Karpas-422 (cell line): ENCODE data around the gene SCN4A. TPM values are rescaled to one million over a fixed set of nuclear protein-coding genes. Genes with fewer than 3 reads are reported as not detected.

Source experiments
- DNase-seq: peaks from one replicate; pipeline ENCODE4 v3.0.0-alpha.2; 2015
- H2AFZ ChIP-seq: fragments of 200-600 bp; sonication (generic); 2 replicates; pipeline ENCODE4 v1.6.1; 2014; ENCODE audit warnings: antibody characterized with exemption, low read length, mixed read lengths
- H3K27ac ChIP-seq: fragments of 200-600 bp; sonication (generic); 2 replicates; pipeline ENCODE4 v1.5.1; 2014; ENCODE audit warnings: mild to moderate bottlenecking, low read length, moderate library complexity
- H3K27me3 ChIP-seq: fragments of 200-600 bp; sonication (generic); 2 replicates; pipeline ENCODE4 v1.6.1; 2014; ENCODE audit warnings: low read length, mixed read lengths
- H3K36me3 ChIP-seq: fragments of 200-600 bp; sonication (generic); 2 replicates; pipeline ENCODE4 v1.6.1; 2014; ENCODE audit warnings: low read length, mixed read lengths; ENCODE audit not compliant: insufficient read depth
- H3K4me1 ChIP-seq: fragments of 200-600 bp; sonication (generic); 2 replicates; pipeline ENCODE4 v1.6.1; 2014; ENCODE audit warnings: mild to moderate bottlenecking, low read length, mixed read lengths
- H3K4me2 ChIP-seq: fragments of 200-600 bp; sonication (generic); 2 replicates; pipeline ENCODE4 v1.6.1; 2014; ENCODE audit warnings: low read length, low read depth, mild to moderate bottlenecking; ENCODE audit not compliant: poor library complexity, severe bottlenecking
- H3K4me3 ChIP-seq: fragments of 200-600 bp; sonication (generic); 2 replicates; pipeline ENCODE4 v1.5.1; 2014; ENCODE audit warnings: mild to moderate bottlenecking, antibody characterized with exemption, low read length, mixed read lengths
- H3K79me2 ChIP-seq: fragments of 200-600 bp; sonication (generic); 2 replicates; pipeline ENCODE4 v1.6.1; 2014; ENCODE audit warnings: mild to moderate bottlenecking, low read length, mixed read lengths
- H3K9ac ChIP-seq: fragments of 200-600 bp; sonication (generic); 2 replicates; pipeline ENCODE4 v1.6.0; 2014; ENCODE audit warnings: low read length
- H3K9me2 ChIP-seq: fragments of 200-600 bp; sonication (generic), shearing (Covaris generic); replicated peaks from 2 replicates; pipeline ENCODE4 v1.6.0; 2014; ENCODE audit warnings: mild to moderate bottlenecking, low read length, moderate library complexity; ENCODE audit not compliant: insufficient read depth
- H3K9me3 ChIP-seq: fragments of 300-700, 200-600 bp; sonication (generic); 2 replicates; pipeline ENCODE4 v1.6.1; 2014; ENCODE audit warnings: low read length, mixed read lengths
- H4K20me1 ChIP-seq: fragments of 200-600 bp; sonication (generic); 2 replicates; pipeline ENCODE4 v1.6.1; 2014; ENCODE audit warnings: mild to moderate bottlenecking, antibody characterized with exemption, low read length, low read depth; ENCODE audit not compliant: insufficient read depth
- total RNA-seq: library from RNA; depleted of rRNA; stranded (reverse); fragments of >200 nt; shearing (Covaris generic); gene quantifications from 2 replicates; pipeline ENCODE4 v1.2.3, GENCODE V29; 2014; ENCODE audit warnings: low replicate concordance

Gene SCN4A
- total RNA-seq, 1 experiment from 2014 or later, result 0.07 TPM

GRCh38 chr17:64004903-64005733 is 32.4 kb upstream of the SCN4A start:
- Histone ChIP-seq H3K4me2 (no peak overlapping the region), H3K79me2 (no peaks in the 10 kb centered on the region), H4K20me1 (no peaks in the 10 kb centered on the region), H3K9me3 (no peaks in the 10 kb centered on the region), H3K4me3 (no peak overlapping the region), H3K36me3 (no peaks in the 10 kb centered on the region), H3K27ac (no peak overlapping the region), H3K9ac (no peak overlapping the region), H3K27me3 (no peaks in the 10 kb centered on the region), H3K4me1 (no peaks in the 10 kb centered on the region), H3K9me2 (no peaks in the 10 kb centered on the region), H2AFZ (no peak overlapping the region)
- DNase-seq, result no peak

GRCh38 chr17:64004218-64004770 is 31.6 kb upstream of the SCN4A start:
- Histone ChIP-seq H2AFZ (no peak overlapping the region), H3K36me3 (no peaks in the 10 kb centered on the region), H3K4me3 (no peak overlapping the region), H3K27me3 (no peaks in the 10 kb centered on the region), H3K79me2 (no peaks in the 10 kb centered on the region), H3K4me2 (no peak overlapping the region), H4K20me1 (no peaks in the 10 kb centered on the region), H3K9me2 (no peaks in the 10 kb centered on the region), H3K9ac (no peak overlapping the region), H3K9me3 (no peaks in the 10 kb centered on the region), H3K27ac (no peak overlapping the region), H3K4me1 (no peaks in the 10 kb centered on the region)
- no peak for DNase-seq

- Histone ChIP-seq H3K4me2 (no peak overlapping the region), H3K9ac (no peak overlapping the region), H3K9me2 (no peaks in the 10 kb centered on the region), H4K20me1 (no peaks in the 10 kb centered on the region), H3K4me1 (peaks cover 3% of the 10 kb centered on the region; the same call in 1 of the 2 replicates), H3K79me2 (no peaks in the 10 kb centered on the region), H3K9me3 (no peaks in the 10 kb centered on the region), H3K4me3 (no peak overlapping the region), H2AFZ (no peak overlapping the region), H3K36me3 (no peaks in the 10 kb centered on the region), H3K27me3 (no peaks in the 10 kb centered on the region), H3K27ac (no peak overlapping the region)
- DNase-seq, result no peak
Measured at GRCh38 chr17:64003526-64004121, 30.9 kb upstream of the SCN4A start.

- Histone ChIP-seq H3K4me1 (peaks cover 10% of the 10 kb centered on the region), H3K27me3 (0 out of 2 replicates have a peak, but pooled peaks cover under 1% of the 10 kb centered on the region), H3K9me2 (no peaks in the 10 kb centered on the region), H3K9me3 (no peaks in the 10 kb centered on the region), H3K27ac (no peak overlapping the region), H3K36me3 (no peaks in the 10 kb centered on the region), H3K4me2 (no peak overlapping the region), H2AFZ (no peak overlapping the region), H4K20me1 (no peaks in the 10 kb centered on the region), H3K79me2 (no peaks in the 10 kb centered on the region), H3K4me3 (no peak overlapping the region), H3K9ac (no peak overlapping the region)
- no peak for DNase-seq
Measured at GRCh38 chr17:64002658-64003525, 30.2 kb upstream of the SCN4A start.

- no peak for DNase-seq
- Histone ChIP-seq H3K9me2 (no peaks in the 10 kb centered on the region), H3K9me3 (no peaks in the 10 kb centered on the region), H2AFZ (no peak overlapping the region), H3K27me3 (0 out of 2 replicates have a peak, but pooled peaks cover 2% of the 10 kb centered on the region), H3K4me1 (peaks cover 11% of the 10 kb centered on the region), H3K79me2 (no peaks in the 10 kb centered on the region), H3K4me2 (no peak overlapping the region), H3K27ac (no peak overlapping the region), H3K9ac (no peak overlapping the region), H4K20me1 (no peaks in the 10 kb centered on the region), H3K4me3 (no peak overlapping the region), H3K36me3 (no peaks in the 10 kb centered on the region)
Measured at GRCh38 chr17:64001763-64002529, 29.2 kb upstream of the SCN4A start.

GRCh38 chr17:64001091-64001579 is 28.4 kb upstream of the SCN4A start:
- no peak for DNase-seq
- no peak overlapping the region for H3K4me2 ChIP-seq

GRCh38 chr17:63999680-64000531 is 27.2 kb upstream of the SCN4A start:
- 0 out of 2 replicates have a peak, but pooled peaks cover 2% of the 10 kb centered on the region for H3K27me3 ChIP-seq
- no peak overlapping the region for H3K27ac ChIP-seq
- H3K9me3 ChIP-seq, result no peaks in the 10 kb centered on the region
- no peaks in the 10 kb centered on the region for H3K79me2 ChIP-seq
- no peak overlapping the region for H2AFZ ChIP-seq
- no peaks in the 10 kb centered on the region for H3K9me2 ChIP-seq
- no peak overlapping the region for H3K4me3 ChIP-seq
- peaks cover 11% of the 10 kb centered on the region for H3K4me1 ChIP-seq
- H3K36me3 ChIP-seq, result no peaks in the 10 kb centered on the region
- H4K20me1 ChIP-seq, result no peaks in the 10 kb centered on the region
- DNase-seq, result no peak
- no peak overlapping the region for H3K4me2 ChIP-seq
- no peak overlapping the region for H3K9ac ChIP-seq

More at GRCh38 chr17:64001091-64001579, 28.4 kb upstream of the SCN4A start:
- no peaks in the 10 kb centered on the region for H3K9me2 ChIP-seq
- peaks cover 11% of the 10 kb centered on the region for H3K4me1 ChIP-seq
- H3K27ac ChIP-seq, result no peak overlapping the region
- 0 out of 2 replicates have a peak, but pooled peaks cover 2% of the 10 kb centered on the region for H3K27me3 ChIP-seq
- H3K9me3 ChIP-seq, result no peaks in the 10 kb centered on the region
- H3K36me3 ChIP-seq, result no peaks in the 10 kb centered on the region
- no peak overlapping the region for H3K9ac ChIP-seq
- H3K4me3 ChIP-seq, result no peak overlapping the region
- no peaks in the 10 kb centered on the region for H4K20me1 ChIP-seq
- no peaks in the 10 kb centered on the region for H3K79me2 ChIP-seq
- no peak overlapping the region for H2AFZ ChIP-seq
